GM21526 (cell line): ENCODE results near the gene BRF1.
"Not testable (repeated sequence)": the region's sequence is repeated elsewhere in the genome, so short reads cannot be mapped to it uniquely, and the experiment has no call there.

Experiments
- ATAC-seq: cut with Tn5 transposase; IDR thresholded peaks from one replicate; pipeline ENCODE4 v1.9.1; 2021; ENCODE audit warnings: moderate library complexity; ENCODE audit not compliant: unreplicated experiment, low FRiP score

BRF1 gene

DNA sequence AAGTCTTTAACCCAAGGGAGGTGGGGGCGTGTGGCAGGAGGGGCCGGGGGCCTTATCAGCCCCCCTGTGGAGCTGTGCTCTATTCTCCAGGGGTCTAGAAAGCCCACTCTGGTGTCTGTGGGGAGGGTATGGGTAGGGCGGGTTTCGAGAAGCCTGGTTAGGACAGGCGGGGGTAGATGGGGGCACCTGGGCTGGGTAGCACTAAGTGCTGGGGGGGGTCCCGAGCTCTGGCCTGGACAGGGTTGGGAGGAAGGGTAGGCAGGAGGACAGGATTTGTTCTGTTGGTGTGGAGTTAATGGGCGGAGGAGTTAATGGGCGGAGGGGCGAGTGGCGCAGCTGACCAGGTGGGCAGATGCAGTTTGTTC is 15.8 kb upstream of the BRF1 start:
- no peak for ATAC-seq

DNA sequence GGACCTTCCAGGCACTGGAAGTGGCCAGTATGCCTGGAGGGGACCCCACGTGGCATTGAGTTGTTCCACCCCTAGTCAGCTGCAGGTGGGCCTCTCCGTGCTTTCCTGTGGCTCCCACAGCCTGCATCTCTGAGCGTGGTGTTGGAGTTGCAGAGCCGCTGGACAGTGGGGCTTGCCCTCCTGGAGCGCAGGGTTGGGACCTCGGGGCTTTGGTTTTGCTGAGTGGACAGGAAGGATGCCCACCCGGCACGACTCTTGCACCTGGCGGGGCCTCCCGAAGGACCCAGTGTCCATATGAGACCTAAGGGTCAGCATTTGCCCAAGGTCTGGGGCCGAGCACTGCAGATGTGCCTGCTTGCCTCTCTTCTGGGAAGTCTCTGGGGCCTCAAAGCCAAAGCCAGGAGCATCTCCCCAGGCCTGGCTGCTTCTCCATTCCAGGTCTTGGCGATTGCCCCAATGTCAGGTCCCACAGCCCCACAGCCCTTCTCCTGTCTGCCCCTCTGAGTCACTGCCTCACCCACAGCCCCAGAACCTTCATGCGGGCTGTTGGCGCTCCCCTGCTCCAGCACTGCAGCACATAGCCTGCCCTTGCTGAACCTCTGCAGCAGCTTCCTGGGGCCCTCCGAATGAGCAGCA is 15.3 kb upstream of the BRF1 start:
- no peak for ATAC-seq

DNA sequence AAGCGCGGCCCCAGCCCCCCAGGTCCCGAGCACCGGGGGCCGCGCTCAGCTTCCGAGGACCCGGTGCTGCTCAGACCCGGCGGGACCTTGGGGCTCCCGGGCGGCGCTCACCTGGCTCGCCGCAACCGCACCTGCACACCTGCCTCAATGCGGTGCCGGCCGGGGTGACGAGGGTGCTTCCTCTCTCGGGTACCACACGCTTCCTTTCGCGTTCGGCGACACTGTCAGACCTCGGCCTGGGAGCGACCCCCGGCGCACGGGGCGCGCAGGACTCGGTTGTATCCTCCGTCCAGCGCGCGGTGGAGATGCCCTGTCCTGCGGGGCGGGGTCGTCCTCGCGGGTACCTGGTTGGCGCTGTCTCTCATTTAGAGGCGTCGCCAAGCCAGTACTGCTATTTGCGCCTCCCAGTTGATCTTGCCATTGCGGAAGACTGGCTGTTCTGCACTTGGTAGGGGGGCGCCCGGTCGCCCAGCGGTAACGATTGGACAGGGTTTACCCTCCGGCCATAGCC is 14.5 kb upstream of the BRF1 start:
- peak; percentile 14 for ATAC-seq

DNA sequence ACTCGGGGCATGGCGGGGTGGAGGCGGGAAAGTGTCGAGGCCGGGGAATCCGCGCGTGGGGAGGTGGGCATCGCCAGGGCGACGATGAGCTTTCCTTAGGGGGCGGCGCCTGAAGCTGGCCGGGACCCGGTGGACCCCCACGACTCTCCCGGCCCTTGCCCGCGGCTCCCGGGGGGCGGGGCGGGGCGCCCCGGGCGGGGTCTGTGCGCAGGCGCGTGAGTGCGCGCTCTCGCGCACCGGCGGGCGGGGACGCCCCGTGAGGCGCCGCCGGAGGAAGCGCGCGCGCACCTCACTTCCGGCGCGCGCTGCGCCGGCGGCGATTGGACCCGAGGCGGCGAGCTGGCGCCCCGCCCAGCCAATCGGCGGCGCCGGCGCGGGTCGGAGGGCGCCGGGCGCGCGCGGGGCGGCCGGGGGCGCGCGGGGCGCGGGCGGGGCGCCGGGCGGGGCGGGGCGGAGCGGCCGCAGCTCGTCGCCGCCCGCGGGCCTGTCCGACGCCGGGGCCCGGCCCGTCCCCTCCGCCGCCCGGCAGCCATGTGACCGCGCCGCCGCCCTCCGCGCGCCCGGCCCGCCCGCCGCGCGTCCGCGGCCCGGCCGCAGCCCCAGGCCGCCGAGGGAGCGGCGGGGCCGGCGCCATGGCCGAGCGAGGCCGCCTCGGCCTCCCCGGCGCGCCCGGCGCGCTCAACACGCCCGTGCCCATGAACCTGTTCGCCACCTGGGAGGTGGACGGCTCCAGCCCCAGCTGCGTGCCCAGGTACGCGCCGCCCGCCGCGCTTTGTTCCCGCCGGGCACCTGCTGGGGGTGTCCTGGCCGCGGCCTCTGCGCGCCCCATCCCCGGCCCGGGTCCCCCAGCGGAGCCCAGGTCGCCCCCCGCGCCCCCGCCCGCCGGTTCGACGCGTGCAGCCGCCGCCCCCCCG is 13.7 kb upstream of the BRF1 start, which contains the start of gene PACS2:
TSS of gene PACS2 (plus strand) at position 462 of the 914 bp plus-strand sequence. CDS start at position 633, 171 bp downstream.
- peak; percentile 51 for ATAC-seq

DNA sequence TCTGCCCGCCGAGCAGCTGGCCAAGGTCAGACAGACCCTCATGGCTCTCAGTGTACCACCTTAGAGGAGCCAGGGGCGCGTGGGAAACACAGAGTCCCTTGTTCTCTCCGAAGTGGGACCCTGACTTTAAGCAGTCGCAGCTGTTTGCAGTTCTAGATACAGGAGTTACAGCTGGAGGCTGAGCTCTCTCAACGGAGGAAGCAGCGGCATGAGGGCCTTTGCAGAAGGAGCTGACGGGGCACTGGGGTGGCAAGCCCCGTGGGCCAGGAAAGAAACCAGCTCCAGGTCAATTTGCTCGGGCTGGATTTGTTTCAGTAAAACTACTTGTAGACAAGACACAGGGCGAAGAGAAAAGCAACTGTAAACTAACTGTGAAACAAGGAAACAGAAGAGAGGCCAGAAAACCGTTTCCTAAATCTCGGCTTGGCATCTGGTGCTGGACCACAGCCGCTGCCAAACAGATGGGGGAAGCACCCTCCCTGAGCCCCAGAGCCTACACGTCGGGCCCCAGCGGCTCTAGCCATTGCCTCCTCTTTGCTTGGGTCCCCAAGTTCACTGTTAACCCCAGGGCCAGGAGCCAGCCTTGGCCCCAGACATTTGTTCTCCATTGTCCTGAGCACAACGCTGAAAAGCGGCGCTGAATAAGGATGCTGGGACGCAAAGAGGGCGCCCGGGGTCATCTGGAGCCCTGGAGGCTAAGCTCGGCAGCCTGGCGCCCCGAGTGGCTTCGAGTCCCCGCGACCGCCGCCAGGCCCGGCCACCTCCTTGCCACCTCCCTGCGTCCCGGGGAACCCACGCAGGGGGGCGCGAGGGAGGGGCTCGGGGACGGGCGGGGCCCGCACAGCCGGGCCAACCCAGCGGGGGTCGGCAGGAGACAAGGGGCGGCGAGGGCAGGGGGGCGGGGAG is 12.8 kb upstream of the BRF1 start:
- ATAC-seq = no peak

DNA sequence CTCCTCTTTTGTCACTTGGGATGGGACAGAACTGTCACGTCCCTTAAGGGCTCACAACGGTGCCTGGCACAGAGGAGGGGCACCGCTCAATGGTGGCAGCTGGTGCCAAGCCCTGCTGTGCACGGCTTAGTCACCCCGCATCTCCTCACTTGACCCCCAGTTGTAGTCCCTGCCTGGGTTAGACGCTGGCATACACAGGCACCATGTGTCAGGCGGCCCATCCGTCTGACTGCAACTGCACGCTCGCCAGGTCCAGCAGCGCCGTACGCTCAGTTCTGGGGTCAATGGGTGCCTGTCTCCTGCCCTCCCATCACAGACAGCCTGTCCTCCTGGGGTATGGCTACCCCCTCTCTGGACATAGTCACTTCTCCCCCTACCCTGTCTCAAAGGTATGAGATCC is 12.2 kb upstream of the BRF1 start:
- ATAC-seq = no peak

DNA sequence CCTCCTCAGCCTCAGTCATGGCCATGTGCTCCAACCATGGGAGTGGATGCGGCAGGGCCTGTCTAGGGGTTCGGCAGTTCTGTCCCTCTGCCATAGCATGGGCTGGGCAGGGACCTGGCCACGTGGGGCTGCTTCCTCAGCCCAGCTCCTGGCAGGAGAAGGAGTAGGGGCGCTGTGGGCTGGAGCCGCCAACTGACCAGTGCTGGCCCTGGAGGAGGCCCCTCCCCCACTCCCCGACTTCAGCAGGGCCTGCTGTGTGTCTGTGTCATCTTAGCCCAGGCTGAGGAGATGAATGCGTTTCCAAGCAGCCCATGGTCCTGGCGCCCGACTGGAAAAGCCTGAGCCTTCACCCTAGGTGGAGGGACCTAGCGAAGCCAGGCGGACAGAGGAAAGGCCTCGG is 11.0 kb upstream of the BRF1 start:
- no peak for ATAC-seq

DNA sequence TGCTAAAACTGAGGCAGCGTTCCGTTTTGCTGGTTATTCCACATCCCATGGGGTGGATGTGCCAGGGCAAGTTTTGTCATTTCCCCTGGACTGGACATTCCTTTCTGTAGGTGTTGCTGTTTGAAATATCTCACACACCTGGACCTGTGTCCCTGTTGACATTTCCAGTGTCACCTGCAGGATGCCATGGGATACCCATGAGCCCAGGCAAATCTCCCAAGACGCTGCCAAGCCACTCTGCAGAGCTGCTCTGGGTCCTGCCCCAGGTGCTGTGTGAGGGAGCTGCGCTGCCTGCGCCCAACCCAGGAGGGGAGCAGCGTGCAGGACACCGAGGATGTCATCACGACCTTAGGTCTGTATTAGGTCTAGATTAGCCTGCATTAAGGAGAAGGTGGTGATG is 8.6 kb upstream of the BRF1 start:
- ATAC-seq = no peak

DNA sequence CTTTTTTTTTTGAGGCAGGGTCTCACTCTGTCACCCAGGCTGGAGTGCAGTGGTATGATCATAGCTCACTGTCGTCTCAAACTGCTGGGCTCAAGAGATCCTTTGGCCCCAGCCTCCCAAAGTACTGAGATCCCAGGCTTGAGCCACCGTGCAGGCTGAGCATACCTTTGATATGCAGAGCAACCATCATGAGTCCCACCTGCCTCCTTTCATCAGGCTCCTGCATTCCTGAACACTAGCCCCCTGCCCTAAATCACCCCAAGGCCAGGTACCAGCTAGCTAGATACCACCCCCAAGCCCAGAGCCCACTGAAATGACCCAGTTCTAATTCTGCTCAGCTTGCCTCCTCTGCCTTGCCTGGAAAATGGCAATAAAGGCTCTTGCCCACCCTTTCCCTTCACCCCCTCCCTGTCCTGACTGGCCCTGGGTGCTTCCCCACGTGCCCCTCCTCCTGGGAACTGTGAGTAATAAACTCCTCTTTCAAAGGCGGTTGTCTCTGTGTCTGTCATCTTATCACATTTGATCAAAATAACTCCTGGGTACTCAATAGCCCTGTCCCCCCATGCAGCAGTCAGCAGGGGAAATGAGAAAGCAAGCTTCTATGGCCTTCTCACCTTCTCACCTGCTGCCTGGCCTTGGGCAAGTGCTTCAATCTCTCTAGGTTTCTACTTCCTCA is 6.4 kb upstream of the BRF1 start:
- no peak for ATAC-seq

DNA sequence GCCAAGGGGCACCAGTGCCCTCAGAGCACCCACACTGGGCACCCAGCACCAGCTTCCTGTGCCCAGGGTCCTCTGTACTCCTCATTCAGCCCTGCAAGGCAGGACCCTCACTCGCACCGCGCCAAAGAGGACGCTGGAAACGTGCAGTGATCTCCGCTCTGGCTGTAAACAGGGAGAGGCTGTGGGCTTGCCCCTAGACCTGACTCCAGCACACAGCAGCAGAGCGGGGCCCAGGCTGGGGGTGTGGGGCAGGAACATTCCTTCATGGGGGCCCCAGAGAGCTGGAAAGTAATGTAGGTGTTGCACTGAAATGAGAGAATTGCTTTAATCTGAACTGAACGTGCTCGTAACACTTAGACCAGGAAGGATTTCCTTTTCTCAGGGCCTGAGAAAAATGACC is 5.0 kb upstream of the BRF1 start:
- no peak for ATAC-seq

DNA sequence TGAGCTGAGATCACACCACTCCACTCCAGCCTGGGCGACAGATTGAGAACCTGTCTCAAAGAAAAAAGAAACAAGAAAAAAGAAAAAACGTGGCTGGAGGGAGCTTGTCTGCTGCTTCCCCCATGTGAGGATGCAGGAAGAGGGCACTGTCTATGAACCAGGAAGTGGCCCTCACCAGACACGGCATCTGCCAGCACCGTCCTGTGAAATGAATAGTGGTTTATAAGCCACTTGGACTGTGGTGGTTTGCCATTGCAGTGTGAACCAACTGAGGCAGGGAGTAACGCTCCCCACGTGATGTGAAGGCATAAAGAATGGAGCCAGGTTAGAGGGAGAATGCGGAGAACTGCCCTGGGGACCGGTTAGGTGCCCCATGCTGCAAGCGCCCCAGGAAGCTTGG is 4.5 kb upstream of the BRF1 start:
- no peak for ATAC-seq

DNA sequence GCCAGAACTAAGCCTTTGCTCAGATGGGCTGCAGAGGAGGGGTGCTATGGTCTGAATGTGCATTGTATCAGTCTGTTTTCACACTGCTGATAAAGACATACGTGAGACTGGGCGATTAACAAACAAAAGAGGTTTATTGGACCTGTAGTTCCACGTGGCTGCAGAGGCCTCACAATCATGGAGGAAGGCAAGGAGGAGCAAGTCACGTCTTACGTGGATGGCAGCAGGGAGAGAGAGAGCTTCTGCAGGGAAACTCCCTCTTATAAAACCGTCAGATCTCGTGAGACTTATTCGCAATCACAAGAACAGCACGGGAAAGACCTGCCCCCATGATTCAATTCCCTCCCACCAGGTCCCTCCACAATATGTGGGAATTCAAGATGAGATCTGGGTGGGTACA is 3.8 kb upstream of the BRF1 start:
- ATAC-seq = no peak

DNA sequence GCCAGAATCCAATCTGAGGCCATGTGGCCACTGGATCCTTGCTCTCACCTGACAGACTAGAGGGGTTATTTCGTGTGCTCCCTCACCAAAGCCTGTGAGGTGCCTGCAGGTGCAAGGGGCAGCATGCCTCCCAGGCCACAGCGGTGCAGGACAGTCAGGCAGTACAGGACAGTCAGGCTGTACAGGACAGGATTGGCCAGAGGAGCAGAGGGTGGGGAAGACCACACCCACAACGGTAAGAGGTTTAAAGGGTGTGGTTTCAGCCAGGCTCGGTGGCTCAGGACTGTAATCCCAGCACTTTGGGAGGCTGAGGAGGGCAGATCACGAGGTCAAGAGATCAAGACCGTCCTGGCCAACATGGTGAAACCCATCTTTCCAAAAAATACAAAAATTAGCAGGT is 3.1 kb upstream of the BRF1 start:
- no peak for ATAC-seq

DNA sequence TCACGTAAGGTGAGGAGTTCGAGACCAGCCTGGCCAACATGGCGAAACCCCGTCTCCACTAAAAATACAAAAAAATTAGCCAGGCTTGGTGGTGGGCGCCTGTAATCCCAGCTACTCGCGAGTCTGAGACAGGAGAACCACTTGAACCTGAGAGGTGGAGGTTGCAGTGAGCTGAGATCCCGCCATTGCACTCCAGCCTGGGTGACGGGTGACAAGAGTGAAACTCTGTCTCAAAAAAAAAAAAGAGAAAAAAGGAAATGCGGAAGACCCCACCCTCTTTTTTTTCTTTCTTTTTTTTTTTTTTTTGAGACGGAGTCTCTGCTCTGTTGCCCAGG is 1.1 kb upstream of the BRF1 start:
- ATAC-seq = not testable (repeated sequence)

DNA sequence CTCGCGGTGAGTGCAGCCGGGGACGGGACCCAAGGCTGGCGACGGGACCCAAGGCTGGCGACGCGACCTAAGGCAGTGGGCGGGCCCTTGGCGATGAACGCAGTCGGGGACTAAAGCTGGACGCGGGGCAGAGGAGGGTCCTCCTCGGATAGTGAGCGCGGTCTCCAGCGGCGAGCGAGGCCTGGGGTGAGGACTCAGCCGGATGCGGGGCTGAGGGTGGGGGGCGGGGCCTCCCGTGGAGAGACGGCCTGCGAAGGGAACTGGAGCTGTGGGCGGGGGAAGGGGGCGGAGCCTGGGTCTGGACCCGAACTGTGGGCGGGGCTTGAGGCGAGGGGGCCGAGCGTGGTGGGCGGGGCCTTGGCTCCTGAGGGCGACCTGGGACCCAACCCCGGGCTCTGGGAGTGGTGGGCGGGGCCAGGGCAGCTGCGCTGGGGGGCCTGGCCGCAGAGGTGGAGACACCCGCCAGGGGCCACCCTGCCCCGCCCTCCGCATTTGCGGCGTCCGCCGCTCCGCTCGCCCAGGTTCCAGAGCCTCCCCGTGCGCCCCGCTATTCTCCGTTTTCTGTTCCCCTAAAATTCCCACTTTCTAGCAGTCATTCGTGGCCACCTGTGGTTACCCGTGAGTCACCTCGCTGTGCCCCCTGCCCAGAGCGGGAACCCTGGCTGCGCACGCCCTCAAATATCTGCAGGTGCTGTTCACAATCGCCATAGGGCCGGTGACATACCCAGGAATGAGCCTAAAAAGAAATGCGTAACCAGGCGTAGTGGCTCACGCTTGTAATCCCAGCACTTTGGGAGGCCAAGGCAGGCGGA is 508 bp upstream of the BRF1 start:
- ATAC-seq = peak; percentile 50

DNA sequence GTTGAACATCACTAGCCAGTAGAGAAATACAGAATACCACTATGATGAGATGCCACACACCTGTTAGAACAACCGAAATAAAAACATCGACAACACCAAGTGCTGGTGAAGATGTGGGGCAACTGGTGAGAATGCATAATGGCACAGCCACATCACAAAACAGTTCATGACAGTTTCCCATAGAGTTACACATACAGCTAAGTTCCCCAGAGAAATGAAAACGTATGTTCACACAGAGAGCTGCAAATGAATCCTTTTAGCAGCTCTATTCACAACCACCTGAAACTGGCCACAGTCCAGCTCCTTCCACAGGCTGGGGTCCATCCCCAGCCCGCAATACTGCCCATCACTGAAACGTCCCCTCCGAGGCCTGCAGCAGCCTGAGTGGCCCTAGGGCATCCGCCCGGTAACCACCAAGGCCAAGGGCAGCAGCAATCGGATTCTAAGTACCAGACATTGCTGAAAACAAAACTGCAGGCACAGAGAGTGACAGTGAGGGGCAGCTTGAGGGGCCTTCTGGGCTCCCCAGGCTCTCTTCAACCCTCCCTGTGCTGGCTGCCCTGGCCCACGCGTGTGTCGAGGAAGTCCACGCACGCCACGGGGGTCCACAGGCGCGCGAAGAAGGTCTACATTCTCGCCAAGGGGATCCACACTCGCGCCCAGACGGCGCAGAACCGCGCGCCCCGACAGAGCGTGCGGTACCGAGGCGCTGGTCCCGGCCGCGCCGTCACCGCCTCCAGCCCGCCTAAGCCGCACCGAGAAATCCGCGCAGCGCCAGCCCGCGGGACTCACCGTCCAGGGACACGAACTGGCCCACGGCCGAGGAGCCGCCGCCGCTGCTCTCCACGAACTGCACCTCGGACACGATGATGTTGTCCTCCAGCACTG is 903 bp downstream of the BRF1 start:
- peak; percentile 3 for ATAC-seq

DNA sequence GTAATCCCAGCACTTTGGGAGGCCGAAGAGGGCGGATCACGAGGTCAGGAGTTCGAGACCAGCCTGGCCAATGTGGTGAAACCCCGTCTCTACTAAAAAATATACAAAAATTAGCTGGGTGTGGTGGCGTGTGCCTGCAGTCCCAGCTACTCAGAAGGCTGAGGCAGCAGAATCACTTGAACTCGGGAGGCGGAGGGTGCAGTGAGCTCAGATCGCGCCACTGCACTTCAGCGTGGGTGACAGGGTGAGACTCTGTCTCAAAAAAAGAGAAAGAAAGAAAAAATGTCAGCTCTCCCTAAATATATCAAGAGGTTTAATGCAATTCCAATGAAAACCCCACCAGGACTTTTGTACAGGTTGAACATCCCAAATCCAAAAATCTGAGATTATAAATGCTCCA is 3.5 kb downstream of the BRF1 start:
- not testable (repeated sequence) for ATAC-seq

DNA sequence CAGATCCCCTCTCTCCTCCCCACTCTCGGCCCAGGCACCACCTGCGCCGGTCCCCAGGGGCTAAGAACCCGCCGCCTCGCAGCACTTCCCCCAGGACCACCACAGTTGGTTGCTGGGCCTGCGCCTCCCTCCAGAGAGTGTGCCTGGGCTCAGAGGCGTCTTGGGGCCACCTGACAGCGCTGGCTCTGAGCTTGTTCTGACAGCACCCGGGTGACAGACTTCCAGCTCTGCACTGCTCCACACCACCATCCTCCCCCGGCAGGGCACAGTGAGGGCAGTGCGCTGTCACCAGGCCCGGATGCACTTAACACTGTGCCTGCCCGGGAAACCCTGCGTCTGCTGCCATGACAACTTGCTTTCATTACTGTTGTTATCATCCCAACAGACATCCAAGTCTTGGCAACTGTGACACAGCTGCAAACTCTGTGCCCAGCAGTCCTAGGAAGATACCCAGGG is 6.6 kb downstream of the BRF1 start:
- no peak for ATAC-seq
